HCT116 (cell line): ENCODE measurements around the gene M1AP. TPM values are rescaled to one million over a fixed set of nuclear protein-coding genes. Genes with fewer than 3 reads are reported as not detected.

Experiments
- ATAC-seq: fragments of 200-7000 bp; cut with Tn5 transposase; 2 replicates; pipeline ENCODE4 v1.9.1; 2020; ENCODE audit warnings: mild to moderate bottlenecking, moderate library complexity
- BruUV-seq: library from RNA; stranded (reverse); fragments of 400-500 nt; replicated peaks from 2 replicates; lab custom pipeline; 2021; lab: Mats Ljungman, UMichigan
- CTCF ChIA-PET: fragments of 300-600 bp; sonication (Branson Sonifier 250); formaldehyde crosslinking; loops from one replicate; lab custom pipeline; 2021; ENCODE audit warnings: antibody characterized with exemption; lab: Charles Lee
- POLR2A ChIA-PET: fragments of 300-600, 350-600 bp; sonication (Branson Sonifier 250); formaldehyde crosslinking; loops from one replicate; lab custom pipeline; 2021; ENCODE audit warnings: antibody characterized with exemption; lab: Charles Lee
- RAD21 ChIA-PET, 2 experiments: fragments of 300-600 bp; sonication (Branson Sonifier 250); formaldehyde crosslinking; loops; one replicate each; lab custom pipeline; 2023; ENCODE audit warnings: low total read pairs in 2 of 2; ENCODE audit not compliant: uncharacterized antibody in 2 of 2, unreplicated experiment in 2 of 2, low non-redundant PET in 1 of 2; lab: Charles Lee
- DNase-seq: peaks from one replicate; pipeline ENCODE4 v3.0.0-alpha.2; 2010; ENCODE audit warnings: low read depth, low spot score
- H2AFZ ChIP-seq: fragments of 200-600 bp; shearing (Covaris generic), sonication (generic); 2 replicates; pipeline ENCODE4 v1.6.1; 2017; ENCODE audit warnings: low read depth, mixed run types, mixed read lengths, antibody characterized with exemption, low read length; ENCODE audit not compliant: poor library complexity, severe bottlenecking
- H3K27ac ChIP-seq: 2 replicates; pipeline ENCODE4 v1.5.1; 2012; ENCODE audit warnings: low read depth, low read length
- H3K27me3 ChIP-seq: fragments of 200-600 bp; sonication (generic); 2 replicates; pipeline ENCODE4 v1.6.1; 2016; ENCODE audit warnings: mixed run types, low read length, mixed read lengths; ENCODE audit not compliant: insufficient read depth
- H3K36me3 ChIP-seq, 2 experiments: fragments of 200-500 bp in 1 of 2; fragments of 200-600 bp in 1 of 2; sonication (Bioruptor generic) in 1 of 2; sonication (generic) in 1 of 2; 2 replicates each; pipeline versions ENCODE4 v1.5.1 to v1.6.1; 2014 to 2016; ENCODE audit warnings: low read length in 2 of 2, inconsistent platforms in 1 of 2, mixed read lengths in 1 of 2, mixed run types in 1 of 2; ENCODE audit not compliant: insufficient read depth in 2 of 2, control insufficient read depth in 1 of 2
- H3K4me1 ChIP-seq, 2 experiments: fragments of 200-600 bp in 1 of 2; sonication (generic) in 1 of 2; 2 replicates each; pipeline versions ENCODE4 v1.5.1 to v1.6.1; 2012 to 2017; ENCODE audit warnings: low read length in 2 of 2, inconsistent platforms in 1 of 2, mild to moderate bottlenecking in 1 of 2, mixed read lengths in 1 of 2, mixed run types in 1 of 2, moderate library complexity in 1 of 2; ENCODE audit not compliant: insufficient read depth in 2 of 2, control insufficient read depth in 1 of 2
- H3K4me2 ChIP-seq: fragments of 200-600 bp; sonication (generic); 2 replicates; pipeline ENCODE4 v1.6.1; 2017; ENCODE audit warnings: mixed run types, low read length, mixed read lengths
- H3K4me3 ChIP-seq, 2 experiments: fragments of 200-600 bp in 1 of 2; sonication (generic) in 1 of 2; replicated peaks in 1 of 2; 2 replicates each; pipeline ENCODE4 v1.5.1; 2011 to 2016; ENCODE audit warnings: low read length in 2 of 2, control low read depth in 1 of 2, low read depth in 1 of 2, mild to moderate bottlenecking in 1 of 2, mixed read lengths in 1 of 2, mixed run types in 1 of 2
- H3K79me2 ChIP-seq: fragments of 200-600 bp; sonication (generic); 2 replicates; pipeline ENCODE4 v1.6.1; 2017; ENCODE audit warnings: mild to moderate bottlenecking, mixed run types, low read length, moderate library complexity, mixed read lengths; ENCODE audit not compliant: insufficient read depth
- H3K9ac ChIP-seq: fragments of 200-600 bp; sonication (generic); 2 replicates; pipeline ENCODE4 v1.6.1; 2016; ENCODE audit warnings: low read length, mixed read lengths
- H3K9me2 ChIP-seq: fragments of 200-600 bp; sonication (generic), shearing (Covaris generic); 2 replicates; pipeline ENCODE4 v1.6.1; 2017; ENCODE audit warnings: mixed run types, mild to moderate bottlenecking, moderate library complexity; ENCODE audit not compliant: insufficient read depth
- H3K9me3 ChIP-seq, 2 experiments: fragments of 200-500 bp in 1 of 2; fragments of 200-600 bp in 1 of 2; sonication (Bioruptor generic) in 1 of 2; sonication (generic) in 1 of 2; 2 replicates each; pipeline ENCODE4 v1.6.1; 2014 to 2017; ENCODE audit warnings: low read length in 2 of 2, mixed read lengths in 2 of 2, inconsistent platforms in 1 of 2, low read depth in 1 of 2, mild to moderate bottlenecking in 1 of 2, mixed run types in 1 of 2, moderate library complexity in 1 of 2; ENCODE audit not compliant: control insufficient read depth in 1 of 2, insufficient read depth in 1 of 2
- H4K20me1 ChIP-seq: fragments of 200-600 bp; sonication (generic), shearing (Covaris generic); 2 replicates; pipeline ENCODE4 v1.6.1; 2017; ENCODE audit warnings: mixed run types, mild to moderate bottlenecking, moderate library complexity; ENCODE audit not compliant: insufficient read depth
- ATF3 ChIP-seq: IDR thresholded peaks from 2 replicates; pipeline ENCODE4 v1.6.1; 2012
- CEBPB ChIP-seq: IDR thresholded peaks from 2 replicates; pipeline ENCODE4 v1.6.1; 2012; ENCODE audit warnings: low read depth
- CTCF ChIP-seq, 3 experiments: fragments of 200-600 bp in 1 of 3; sonication (generic) in 1 of 3; IDR thresholded peaks in 2 of 3; conservative IDR thresholded peaks in 1 of 3; 2 replicates each; pipeline ENCODE4 v1.5.1; 2012 to 2017; ENCODE audit warnings: low read depth in 2 of 3, low read length in 2 of 3, antibody characterized with exemption in 1 of 3, borderline replicate concordance in 1 of 3, control low read depth in 1 of 3, mild to moderate bottlenecking in 1 of 3, mixed read lengths in 1 of 3, mixed run types in 1 of 3, moderate library complexity in 1 of 3; ENCODE audit not compliant: insufficient read depth in 1 of 3
- EGR1 ChIP-seq: IDR thresholded peaks from 2 replicates; pipeline ENCODE4 v1.6.1; 2012; ENCODE audit warnings: low read depth
- FOSL1 ChIP-seq: IDR thresholded peaks from 2 replicates; pipeline ENCODE4 v1.6.1; 2012; ENCODE audit warnings: low read depth
- JUND ChIP-seq: IDR thresholded peaks from 2 replicates; pipeline ENCODE4 v1.6.1; 2012
- MAX ChIP-seq: IDR thresholded peaks from 2 replicates; pipeline ENCODE4 v1.6.1; 2012
- POLR2AphosphoS5 ChIP-seq: IDR thresholded peaks from 2 replicates; pipeline ENCODE4 v1.6.1; 2011; ENCODE audit warnings: mild to moderate bottlenecking, low read depth, low read length, moderate library complexity
- REST ChIP-seq: IDR thresholded peaks from 2 replicates; pipeline ENCODE4 v1.6.1; 2012; ENCODE audit warnings: low read depth
- SIN3A ChIP-seq: IDR thresholded peaks from 2 replicates; pipeline ENCODE4 v1.6.1; 2012; ENCODE audit warnings: low read depth
- SP1 ChIP-seq: IDR thresholded peaks from 2 replicates; pipeline ENCODE4 v1.6.1; 2012; ENCODE audit warnings: low read depth
- SRF ChIP-seq: IDR thresholded peaks from 2 replicates; pipeline ENCODE4 v1.6.1; 2012; ENCODE audit warnings: low read depth
- TCF7L2 ChIP-seq: IDR thresholded peaks from 2 replicates; pipeline ENCODE4 v1.7.0; 2011; ENCODE audit warnings: borderline replicate concordance, inconsistent platforms; ENCODE audit not compliant: insufficient read depth, insufficient read length; ENCODE audit errors: extremely low read depth
- YY1 ChIP-seq: IDR thresholded peaks from 2 replicates; pipeline ENCODE4 v1.6.1; 2011; ENCODE audit warnings: low read length, low read depth, moderate library complexity, mild to moderate bottlenecking; ENCODE audit not compliant: insufficient replicate concordance; ENCODE audit errors: extremely low read depth
- ZBTB33 ChIP-seq: IDR thresholded peaks from 2 replicates; pipeline ENCODE4 v1.6.1; 2011; ENCODE audit warnings: mild to moderate bottlenecking, low read length, moderate library complexity; ENCODE audit not compliant: insufficient replicate concordance; ENCODE audit errors: extremely low read depth
- ZFX ChIP-seq: fragments of 450-650 bp; IDR thresholded peaks from 2 replicates; pipeline ENCODE4 v1.6.1; 2017
- ZNF274 ChIP-seq: fragments of 200-500 bp; sonication (Bioruptor generic); IDR thresholded peaks from 2 replicates; pipeline ENCODE4 v1.6.1; 2014; ENCODE audit warnings: mild to moderate bottlenecking, low read depth, low read length, inconsistent platforms
- intact Hi-C: fragments of 100-400 bp; cut with micrococcal nuclease; formaldehyde crosslinking; loops from 2 replicates; pipeline ENCODE4 v1.10.0; 2022
- total RNA-seq: library from RNA; stranded (reverse); gene quantifications from one replicate; pipeline ENCODE4 v1.2.1, GENCODE V29; 2021; ENCODE audit not compliant: unreplicated experiment

Gene M1AP
- total RNA-seq, 1 experiment from 2014 or later, result 28.2 TPM

- TF ChIP-seq ZBTB33, result no peak
- no peak for TF ChIP-seq ATF3
Observed at GRCh38 chr2:74673826-74674528, 25.8 kb upstream of the M1AP start (continued).

- intact Hi-C loops, result no loop called here
- no peaks in the 10 kb centered on the region for H3K27me3 ChIP-seq
- DNase-seq, result no peak
- H3K9ac ChIP-seq, result no peak overlapping the region
- no peak overlapping the region for H3K27ac ChIP-seq
- ChIA-PET POLR2A (no interaction called here), CTCF (no interaction called here), RAD21 (no interaction called here)
- H3K4me2 ChIP-seq, result no peak overlapping the region
- BruUV-seq, result no TSS peak
- ATAC-seq, result no peak
- no peaks in the 10 kb centered on the region for H3K9me2 ChIP-seq
- H4K20me1 ChIP-seq, result no peaks in the 10 kb centered on the region
- H3K79me2 ChIP-seq, result no peaks in the 10 kb centered on the region
- H3K9me3 ChIP-seq, result no peaks in the 10 kb centered on the region
- H3K4me1 ChIP-seq, result no peaks in the 10 kb centered on the region; a peak in 1 of 4 replicates
- no peak overlapping the region for H3K4me3 ChIP-seq
- peaks cover 0 to 11% of the 10 kb centered on the region in 2 experiments; a peak in 1 of 4 replicates for H3K36me3 ChIP-seq
- H2AFZ ChIP-seq, result no peak overlapping the region
- TF ChIP-seq CTCF (IDR thresholded peaks at IDR 0.05 in 2 of 3, conservative IDR thresholded peaks at IDR 0.05 in 1 of 3; ENCODE audit: borderline replicate concordance in 1 of 3, insufficient read depth in 1 of 3, low read depth in 2 of 3, low read length in 2 of 3) (no peak), REST (no peak), JUND (no peak), EGR1 (no peak), ZFX (no peak), SRF (no peak), POLR2AphosphoS5 (no peak), CEBPB (no peak), SIN3A (no peak), FOSL1 (no peak), MAX (no peak), ZNF274 (no peak), TCF7L2 (no peak), SP1 (no peak), YY1 (no peak)
Observed at GRCh38 chr2:74671479-74671878, 23.3 kb upstream of the M1AP start.
